HepG2 (cell line): ENCODE data around the gene CDH1. TPM values are rescaled to one million over a fixed set of nuclear protein-coding genes. Genes with fewer than 3 reads are reported as not detected.
A peak's percentile ranks its signal among the peaks of the same experiment; 100 is the strongest.

Source experiments
- ATF7 ChIP-seq, 2 experiments: fragments of 450-650 bp in 1 of 2; sonication (generic) in 1 of 2; formaldehyde crosslinking in 1 of 2; IDR thresholded peaks; 2 replicates each; pipeline versions ENCODE4 v1.4.0 to v1.6.1; 2016 to 2020; ENCODE audit warnings: antibody characterized with exemption in 1 of 2, mild to moderate bottlenecking in 1 of 2, missing genetic modification reagents in 1 of 2
- EZH2 ChIP-seq: conservative IDR thresholded peaks from 2 replicates; pipeline ENCODE4 v1.6.1; 2012; ENCODE audit warnings: mild to moderate bottlenecking, low read depth, low read length, moderate library complexity
- GATA4 ChIP-seq: sonication (generic); IDR thresholded peaks from 2 replicates; pipeline ENCODE4 v1.6.1; 2016; ENCODE audit warnings: antibody characterized with exemption, low read depth, borderline replicate concordance
- GTF2F1 ChIP-seq: fragments of 150-350 bp; IDR thresholded peaks from 2 replicates; pipeline ENCODE4 v1.6.1; 2014; ENCODE audit warnings: low read length
- MAFF ChIP-seq: IDR thresholded peaks from 2 replicates; pipeline ENCODE4 v1.6.1; 2011; ENCODE audit warnings: low read depth, low read length, improper control_type of control experiment
- NCOA2 ChIP-seq: sonication (generic); formaldehyde crosslinking; IDR thresholded peaks from 2 replicates; pipeline ENCODE4 v1.8.0; 2022; ENCODE audit warnings: inconsistent platforms
- PHB2 ChIP-seq: fragments of 450-650 bp; IDR thresholded peaks from 2 replicates; pipeline ENCODE4 v1.6.1; 2018; ENCODE audit not compliant: partially characterized antibody
- POLR2A ChIP-seq, 2 experiments: IDR thresholded peaks; 2 replicates each; pipeline ENCODE4 v1.6.1; 2011; ENCODE audit warnings: low read depth in 2 of 2, low read length in 2 of 2, mild to moderate bottlenecking in 1 of 2, moderate library complexity in 1 of 2; ENCODE audit not compliant: insufficient read depth in 1 of 2
- POLR2AphosphoS2 ChIP-seq: IDR thresholded peaks from 2 replicates; pipeline ENCODE4 v1.6.1; 2011; ENCODE audit warnings: low read depth, low read length, improper control_type of control experiment
- RNF219 ChIP-seq: sonication (generic); formaldehyde crosslinking; IDR thresholded peaks from 2 replicates; pipeline ENCODE4 v1.5.0; 2020; ENCODE audit warnings: mild to moderate bottlenecking, missing genetic modification reagents
- SMC3 ChIP-seq: IDR thresholded peaks from 2 replicates; pipeline ENCODE4 v1.6.1; 2011; ENCODE audit warnings: low read length, improper control_type of control experiment
- SRY ChIP-seq: sonication (generic); formaldehyde crosslinking; IDR thresholded peaks from 2 replicates; pipeline ENCODE4 v1.8.0; 2022; ENCODE audit warnings: mild to moderate bottlenecking, missing genetic modification reagents
- TOE1 ChIP-seq: sonication (generic); formaldehyde crosslinking; IDR thresholded peaks from 2 replicates; pipeline ENCODE4 v1.4.0; 2020; ENCODE audit warnings: mild to moderate bottlenecking, missing genetic modification reagents
- WIZ ChIP-seq: sonication (generic); formaldehyde crosslinking; IDR thresholded peaks from 2 replicates; pipeline ENCODE4 v1.5.1; 2020; ENCODE audit warnings: mild to moderate bottlenecking, missing genetic modification reagents
- ZFP36L2 ChIP-seq: sonication (generic); formaldehyde crosslinking; IDR thresholded peaks from 2 replicates; pipeline ENCODE4 v1.4.0; 2020; ENCODE audit warnings: missing genetic modification reagents
- ZKSCAN8 ChIP-seq: IDR thresholded peaks from 2 replicates; pipeline ENCODE4 v1.6.1; 2016; ENCODE audit warnings: borderline replicate concordance, missing genetic modification reagents, missing compliant biosample characterization
- ZNF180 ChIP-seq: sonication (generic); formaldehyde crosslinking; IDR thresholded peaks from 2 replicates; pipeline ENCODE4 v1.4.0; 2020; ENCODE audit warnings: low read depth, missing genetic modification reagents, borderline replicate concordance
- ZNF607 ChIP-seq: sonication (generic); formaldehyde crosslinking; IDR thresholded peaks from 2 replicates; pipeline ENCODE4 v1.5.1; 2020; ENCODE audit warnings: missing genetic modification reagents, mild to moderate bottlenecking, borderline replicate concordance
- ZNF749 ChIP-seq: sonication (generic); formaldehyde crosslinking; IDR thresholded peaks from 2 replicates; pipeline ENCODE4 v1.8.0; 2022; ENCODE audit warnings: mild to moderate bottlenecking, missing genetic modification reagents, moderate library complexity, borderline replicate concordance
- ZNF775 ChIP-seq: sonication (generic); formaldehyde crosslinking; IDR thresholded peaks from 2 replicates; pipeline ENCODE4 v1.4.0; 2020; ENCODE audit warnings: missing genetic modification reagents, mild to moderate bottlenecking, moderate library complexity, borderline replicate concordance
- ZNF792 ChIP-seq: IDR thresholded peaks from 2 replicates; pipeline ENCODE4 v1.6.1; 2016
- polyA plus RNA-seq, 8 experiments: library from polyadenylated mRNA; depleted of rRNA in 3 of 8; stranded (reverse) in 7 of 8; unstranded in 1 of 8; fragments of >200 nt; fragmentation: Illumina TruSeq in 4 of 8; extraction: Trizol in 4 of 8; gene quantifications; 2 replicates each; pipeline versions ENCODE4 v1.2.1 to v1.2.3, GENCODE V29; 2011 to 2016; ENCODE audit warnings: low read depth in 4 of 8, missing spikeins in 1 of 8, mixed read lengths in 1 of 8; ENCODE audit not compliant: insufficient read depth in 1 of 8
- total RNA-seq, 5 experiments: library from RNA; depleted of rRNA; stranded (reverse); fragments of >200 nt; fragmentation: Illumina TruSeq; extraction: Trizol; gene quantifications; 2 replicates each; pipeline ENCODE4 v1.2.3, GENCODE V29; 2016; ENCODE audit warnings: low read depth in 1 of 5
- TF ChIP-seq, protein P1 (sequence below): sonication (generic); formaldehyde crosslinking; IDR thresholded peaks from 2 replicates; pipeline ENCODE4 v1.5.0; 2020; ENCODE audit warnings: missing genetic modification reagents, mild to moderate bottlenecking, borderline replicate concordance
- TF ChIP-seq, protein P2 (sequence below): sonication (generic); formaldehyde crosslinking; conservative IDR thresholded peaks from 2 replicates; pipeline ENCODE4 v1.8.0; 2022; ENCODE audit warnings: low read depth, missing genetic modification reagents
- TF ChIP-seq, protein P3 (sequence below): fragments of 450-650 bp; IDR thresholded peaks from 2 replicates; pipeline ENCODE4 v1.6.1; 2016

Gene CDH1
- total and polyA plus RNA-seq, 2 of the 13 experiments (the other 11 are each of a cell fraction or from before 2014, with no cell fraction given), result 0.95 to 9.8 TPM

DNA sequence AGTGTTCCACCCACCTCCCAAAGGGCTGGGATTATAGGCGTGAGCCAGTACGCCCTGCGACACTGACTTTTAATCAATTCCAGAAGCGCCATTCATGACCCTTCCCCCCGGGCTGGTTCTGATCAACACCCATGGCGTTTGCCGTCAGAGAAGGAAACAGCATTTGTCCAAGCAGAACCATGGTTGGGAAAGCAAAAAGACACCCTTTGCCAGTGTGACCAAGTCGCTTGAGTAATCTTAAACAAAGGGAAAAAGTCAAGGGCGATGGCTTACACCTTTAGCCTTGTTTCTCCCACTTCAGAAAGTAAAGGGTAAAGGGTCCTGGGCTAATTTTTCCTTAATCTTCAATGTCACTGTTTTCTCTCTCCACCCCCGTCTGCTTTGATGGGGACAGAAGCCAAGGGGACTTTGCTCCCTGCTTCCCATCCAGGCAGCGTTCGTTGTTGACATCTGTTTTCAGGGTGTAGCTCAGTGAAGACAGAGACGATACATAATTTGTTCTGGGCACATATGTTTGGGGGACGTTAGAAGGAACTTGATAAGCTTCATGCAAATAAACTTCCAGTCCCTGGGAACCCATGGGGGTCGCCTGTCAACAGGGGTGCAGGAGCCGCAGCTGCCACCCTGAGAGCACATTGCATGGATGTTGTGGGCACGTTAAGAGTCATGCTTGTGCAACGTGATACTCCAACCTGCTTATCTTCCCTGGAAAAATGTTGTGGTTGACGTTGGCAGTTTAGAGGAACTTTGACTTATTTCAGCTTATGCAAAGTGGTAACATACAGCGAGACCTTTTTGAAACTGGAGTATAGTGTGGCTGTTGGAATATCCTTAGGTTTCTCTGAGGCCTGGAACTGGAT, 55.6 kb downstream of the CDH1 start (continued):
- TF ChIP-seq ZKSCAN8 (CRISPR knock-in tag) (no peak; the same call in 1 of the 2 replicates), POLR2AphosphoS2 (no peak), POLR2A (IDR thresholded peaks at IDR 0.05; ENCODE audit: insufficient read depth in 1 of 2, low read depth in 2 of 2, low read length in 2 of 2) (peak in 1 of 2 experiments; percentile 66; a peak in 2 of 4 replicates), NCOA2 (peak; percentile 94), ZFP36L2 (CRISPR knock-in tag) (no peak), ATF7 (IDR thresholded peaks at IDR 0.05) (no peak), ATF7 (CRISPR knock-in tag; IDR thresholded peaks at IDR 0.05) (peak; percentile 43; the same call in 1 of the 2 replicates), PHB2 (no peak), RNF219 (CRISPR knock-in tag) (peak; percentile 98; the same call in 1 of the 2 replicates), EZH2 (no peak), GATA4 (peak; percentile 86; the same call in 1 of the 2 replicates), TOE1 (CRISPR knock-in tag) (no peak), ZNF607 (CRISPR knock-in tag) (peak; percentile 93), GTF2F1 (peak; percentile 21; the same call in 1 of the 2 replicates), MAFF (peak; percentile 34; the same call in 1 of the 2 replicates), SRY (CRISPR knock-in tag) (no peak), ZNF775 (no peak), SMC3 (peak; percentile 13; the same call in 1 of the 2 replicates), WIZ (CRISPR knock-in tag) (no peak; the same call in 1 of the 2 replicates), ZNF792 (CRISPR knock-in tag) (0 out of 2 replicates have a peak, but pooled peaks have one; percentile 21), ZNF749 (CRISPR knock-in tag) (peak; percentile 34; the same call in 1 of the 2 replicates), ZNF180 (no peak)
- TF ChIP-seq, protein P1, sequence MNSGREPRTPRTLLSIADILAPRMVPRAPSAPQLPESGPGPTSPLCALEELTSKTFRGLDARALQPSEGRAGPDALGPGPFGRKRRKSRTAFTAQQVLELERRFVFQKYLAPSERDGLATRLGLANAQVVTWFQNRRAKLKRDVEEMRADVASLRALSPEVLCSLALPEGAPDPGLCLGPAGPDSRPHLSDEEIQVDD, result no peak
- TF ChIP-seq, protein P2, sequence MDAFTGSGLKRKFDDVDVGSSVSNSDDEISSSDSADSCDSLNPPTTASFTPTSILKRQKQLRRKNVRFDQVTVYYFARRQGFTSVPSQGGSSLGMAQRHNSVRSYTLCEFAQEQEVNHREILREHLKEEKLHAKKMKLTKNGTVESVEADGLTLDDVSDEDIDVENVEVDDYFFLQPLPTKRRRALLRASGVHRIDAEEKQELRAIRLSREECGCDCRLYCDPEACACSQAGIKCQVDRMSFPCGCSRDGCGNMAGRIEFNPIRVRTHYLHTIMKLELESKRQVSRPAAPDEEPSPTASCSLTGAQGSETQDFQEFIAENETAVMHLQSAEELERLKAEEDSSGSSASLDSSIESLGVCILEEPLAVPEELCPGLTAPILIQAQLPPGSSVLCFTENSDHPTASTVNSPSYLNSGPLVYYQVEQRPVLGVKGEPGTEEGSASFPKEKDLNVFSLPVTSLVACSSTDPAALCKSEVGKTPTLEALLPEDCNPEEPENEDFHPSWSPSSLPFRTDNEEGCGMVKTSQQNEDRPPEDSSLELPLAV (CRISPR knock-in tag), result no peak
- TF ChIP-seq, protein P3, sequence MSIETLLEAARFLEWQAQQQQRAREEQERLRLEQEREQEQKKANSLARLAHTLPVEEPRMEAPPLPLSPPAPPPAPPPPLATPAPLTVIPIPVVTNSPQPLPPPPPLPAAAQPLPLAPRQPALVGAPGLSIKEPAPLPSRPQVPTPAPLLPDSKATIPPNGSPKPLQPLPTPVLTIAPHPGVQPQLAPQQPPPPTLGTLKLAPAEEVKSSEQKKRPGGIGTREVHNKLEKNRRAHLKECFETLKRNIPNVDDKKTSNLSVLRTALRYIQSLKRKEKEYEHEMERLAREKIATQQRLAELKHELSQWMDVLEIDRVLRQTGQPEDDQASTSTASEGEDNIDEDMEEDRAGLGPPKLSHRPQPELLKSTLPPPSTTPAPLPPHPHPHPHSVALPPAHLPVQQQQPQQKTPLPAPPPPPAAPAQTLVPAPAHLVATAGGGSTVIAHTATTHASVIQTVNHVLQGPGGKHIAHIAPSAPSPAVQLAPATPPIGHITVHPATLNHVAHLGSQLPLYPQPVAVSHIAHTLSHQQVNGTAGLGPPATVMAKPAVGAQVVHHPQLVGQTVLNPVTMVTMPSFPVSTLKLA, result peak; percentile 84
